K562 (cell line): ENCODE measurements around the gene POGZ. TPM values are rescaled to one million over a fixed set of nuclear protein-coding genes. Genes with fewer than 3 reads are reported as not detected.

Experiments
- ASH1L ChIP-seq: fragments of 450-650 bp; IDR thresholded peaks from 2 replicates; pipeline ENCODE4 v1.6.1; 2018; ENCODE audit warnings: borderline replicate concordance, mild to moderate bottlenecking, low read depth; ENCODE audit not compliant: partially characterized antibody
- ATF6 ChIP-seq: sonication (generic); formaldehyde crosslinking; IDR thresholded peaks from 2 replicates; pipeline ENCODE4 v1.4.0; 2020; ENCODE audit warnings: mild to moderate bottlenecking, missing genetic modification reagents
- CC2D1A ChIP-seq: fragments of 450-650 bp; IDR thresholded peaks from 2 replicates; pipeline ENCODE4 v1.6.1; 2017; ENCODE audit warnings: mild to moderate bottlenecking
- CLOCK ChIP-seq: fragments of 250-450 bp; sonication (Bioruptor Pico); IDR thresholded peaks from 2 replicates; pipeline ENCODE4 v1.4.0; 2020; ENCODE audit warnings: mild to moderate bottlenecking, moderate library complexity, borderline replicate concordance
- EP400 ChIP-seq: fragments of 450-650 bp; IDR thresholded peaks from 2 replicates; pipeline ENCODE4 v1.6.1; 2017; ENCODE audit warnings: antibody characterized with exemption, mild to moderate bottlenecking, moderate library complexity
- GABPB2 ChIP-seq: fragments of 250-450 bp; sonication (Bioruptor Pico); conservative IDR thresholded peaks from 2 replicates; pipeline ENCODE4 v1.5.1; 2021; ENCODE audit warnings: mild to moderate bottlenecking
- HNRNPLL ChIP-seq: fragments of 200-400 bp; formaldehyde crosslinking; IDR thresholded peaks from 2 replicates; pipeline ENCODE4 v1.6.1; 2017; ENCODE audit warnings: low read length, low read depth, mild to moderate bottlenecking; ENCODE audit not compliant: poor library complexity, severe bottlenecking
- KLF16 ChIP-seq: IDR thresholded peaks from 2 replicates; pipeline ENCODE4 v1.6.1; 2016; ENCODE audit warnings: antibody characterized with exemption
- MYNN ChIP-seq, 2 experiments: sonication (generic); formaldehyde crosslinking in 1 of 2; IDR thresholded peaks; 2 replicates each; pipeline versions ENCODE4 v1.5.0 to v1.6.1; 2016 to 2020; ENCODE audit warnings: antibody characterized with exemption in 1 of 2, missing genetic modification reagents in 1 of 2
- NFXL1 ChIP-seq: fragments of 450-650 bp; formaldehyde crosslinking; IDR thresholded peaks from 2 replicates; pipeline ENCODE4 v1.4.0; 2021; ENCODE audit warnings: mild to moderate bottlenecking
- PATZ1 ChIP-seq: fragments of 250-450 bp; sonication (Bioruptor Pico); IDR thresholded peaks from 2 replicates; pipeline ENCODE4 v1.5.0; 2020; ENCODE audit warnings: mild to moderate bottlenecking, borderline replicate concordance
- PHF21A ChIP-seq: fragments of 450-650 bp; IDR thresholded peaks from 2 replicates; pipeline ENCODE4 v1.6.1; 2017; ENCODE audit warnings: low read depth, borderline replicate concordance
- PHTF2 ChIP-seq: fragments of 250-450 bp; sonication (Bioruptor Pico); IDR thresholded peaks from 2 replicates; pipeline ENCODE4 v1.5.0; 2021; ENCODE audit warnings: mild to moderate bottlenecking
- POLR2G ChIP-seq: fragments of 200-400 bp; formaldehyde crosslinking; IDR thresholded peaks from 2 replicates; pipeline ENCODE4 v1.6.1; 2017; ENCODE audit warnings: low read depth, mild to moderate bottlenecking, antibody characterized with exemption, low read length, moderate library complexity
- SAFB ChIP-seq: fragments of 200-400 bp; formaldehyde crosslinking; IDR thresholded peaks from 2 replicates; pipeline ENCODE4 v1.6.1; 2017; ENCODE audit warnings: low read depth, low read length, borderline replicate concordance
- ZNF165 ChIP-seq: fragments of 250-450 bp; sonication (Bioruptor Pico); IDR thresholded peaks from 2 replicates; pipeline ENCODE4 v1.4.0; 2020; ENCODE audit warnings: borderline replicate concordance
- ZNF609 ChIP-seq: sonication (generic); formaldehyde crosslinking; IDR thresholded peaks from 2 replicates; pipeline ENCODE4 v1.8.1; 2023; ENCODE audit warnings: missing genetic modification reagents, mild to moderate bottlenecking, borderline replicate concordance
- polyA plus RNA-seq, 8 experiments: library from polyadenylated mRNA; depleted of rRNA in 4 of 8; stranded (reverse) in 5 of 8; unstranded in 3 of 8; fragments of >200 nt; fragmentation: Nextera tagmentation in 2 of 8; fragmentation: Illumina TruSeq in 1 of 8; extraction: Ambion mirVana in 2 of 8; extraction: Trizol in 1 of 8; gene quantifications; 2 replicates each; pipeline versions ENCODE4 v1.2.1 to v1.2.3, GENCODE V29; 2011 to 2014; ENCODE audit warnings: inconsistent platforms in 1 of 8, missing spikeins in 1 of 8
- total RNA-seq, 7 experiments: library from RNA; depleted of rRNA in 6 of 7; stranded (reverse); fragments of >200 nt in 6 of 7; fragmentation: Illumina TruSeq in 2 of 7; extraction: Trizol in 2 of 7; gene quantifications; 2 replicates each; pipeline versions ENCODE4 v1.2.1 to v1.2.3, GENCODE V29; 2011 to 2021; ENCODE audit warnings: low replicate concordance in 1 of 7

Gene POGZ
- total and polyA plus RNA-seq, 9 of the 15 experiments (the other 6 are each of a cell fraction or from before 2014, with no cell fraction given), result 9.4 to 40.6 (median 21.6) TPM

- TF ChIP-seq PATZ1 (no peak), POLR2G (no peak), ASH1L (no peak), KLF16 (0 out of 2 replicates have a peak, but pooled peaks have one; percentile 8), PHF21A (no peak), PHTF2 (no peak), ATF6 (CRISPR knock-in tag) (no peak), CLOCK (no peak), SAFB (no peak), GABPB2 (no peak), CC2D1A (no peak), MYNN (IDR thresholded peaks at IDR 0.05) (no peak), MYNN (CRISPR knock-in tag; IDR thresholded peaks at IDR 0.05) (no peak), ZNF609 (CRISPR knock-in tag) (no peak), ZNF165 (no peak), HNRNPLL (no peak), EP400 (no peak), NFXL1 (no peak)
Observed at GRCh38 chr1:151494741-151495281, 35.5 kb upstream of the POGZ start (continued).
